H9 (cell line): ENCODE data around the gene ZC3H6. TPM values are rescaled to one million over a fixed set of nuclear protein-coding genes. Genes with fewer than 3 reads are reported as not detected.

ENCODE experiments used
- DNase-seq: peaks from one replicate; pipeline ENCODE4 v3.0.0-alpha.2; 2017
- H2AFZ ChIP-seq: one replicate; pipeline ENCODE4 v1.6.1; 2013; ENCODE audit warnings: mild to moderate bottlenecking, low read length, control low read depth, moderate library complexity
- H2AK5ac ChIP-seq: 2 replicates; pipeline ENCODE4 v1.6.1; 2013; ENCODE audit warnings: low read length, control low read depth, mixed read lengths; ENCODE audit not compliant: insufficient read length
- H2BK120ac ChIP-seq: one replicate; pipeline ENCODE4 v1.6.1; 2013; ENCODE audit warnings: low read depth, mild to moderate bottlenecking, low read length, control low read depth, inconsistent platforms; ENCODE audit not compliant: poor library complexity, severe bottlenecking
- H2BK12ac ChIP-seq: 2 replicates; pipeline ENCODE4 v1.6.1; 2013; ENCODE audit warnings: low read length, control low read depth, mixed read lengths, low read depth; ENCODE audit not compliant: insufficient read length
- H2BK15ac ChIP-seq: 2 replicates; pipeline ENCODE4 v1.6.1; 2013; ENCODE audit warnings: low read depth, low read length, control low read depth
- H2BK20ac ChIP-seq: one replicate; pipeline ENCODE4 v1.6.1; 2013; ENCODE audit warnings: low read depth, mild to moderate bottlenecking, low read length, control low read depth, inconsistent platforms; ENCODE audit not compliant: poor library complexity, severe bottlenecking
- H2BK5ac ChIP-seq: 2 replicates; pipeline ENCODE4 v1.6.1; 2013; ENCODE audit warnings: low read length, control low read depth, mixed read lengths; ENCODE audit not compliant: insufficient read length
- H3K14ac ChIP-seq: 2 replicates; pipeline ENCODE4 v1.6.1; 2013; ENCODE audit warnings: low read length, control low read depth; ENCODE audit not compliant: insufficient read depth
- H3K18ac ChIP-seq: 2 replicates; pipeline ENCODE4 v1.6.1; 2013; ENCODE audit warnings: low read depth, mild to moderate bottlenecking, mixed read lengths, low read length, control low read depth; ENCODE audit not compliant: insufficient read length
- H3K23ac ChIP-seq: 2 replicates; pipeline ENCODE4 v1.6.1; 2013; ENCODE audit warnings: low read length, control low read depth, mixed read lengths, low read depth; ENCODE audit not compliant: insufficient read length
- H3K23me2 ChIP-seq: 2 replicates; pipeline ENCODE4 v1.6.1; 2013; ENCODE audit warnings: low read depth, mild to moderate bottlenecking, mixed read lengths, low read length, control low read depth; ENCODE audit not compliant: insufficient read length, poor library complexity, severe bottlenecking
- H3K27ac ChIP-seq: 2 replicates; pipeline ENCODE4 v1.5.1; 2013; ENCODE audit warnings: low read length, control low read depth, mixed read lengths, low read depth; ENCODE audit not compliant: insufficient read length
- H3K27me3 ChIP-seq: 2 replicates; pipeline ENCODE4 v1.6.1; 2013; ENCODE audit warnings: low read length, control low read depth, inconsistent platforms; ENCODE audit not compliant: insufficient read depth
- H3K4ac ChIP-seq: 2 replicates; pipeline ENCODE4 v1.6.1; 2013; ENCODE audit warnings: low read depth, mild to moderate bottlenecking, control low read depth, inconsistent platforms, low read length, moderate library complexity
- H3K4me1 ChIP-seq: 2 replicates; pipeline ENCODE4 v1.6.1; 2013; ENCODE audit warnings: low read length, control low read depth, inconsistent platforms; ENCODE audit not compliant: insufficient read depth
- H3K4me2 ChIP-seq: 2 replicates; pipeline ENCODE4 v1.6.1; 2013; ENCODE audit warnings: low read length, control low read depth, mixed read lengths; ENCODE audit not compliant: insufficient read length, insufficient read depth
- H3K56ac ChIP-seq: 2 replicates; pipeline ENCODE4 v1.6.1; 2013; ENCODE audit warnings: low read depth, mild to moderate bottlenecking, mixed read lengths, low read length, control low read depth; ENCODE audit not compliant: insufficient read length
- H3K79me1 ChIP-seq: 2 replicates; pipeline ENCODE4 v1.6.1; 2013; ENCODE audit warnings: low read depth, mild to moderate bottlenecking, moderate library complexity, low read length, control low read depth, inconsistent platforms; ENCODE audit not compliant: insufficient read depth, poor library complexity, severe bottlenecking
- H3K79me2 ChIP-seq: 2 replicates; pipeline ENCODE4 v1.6.1; 2013; ENCODE audit warnings: low read length, control low read depth, inconsistent platforms; ENCODE audit not compliant: insufficient read depth
- H3K9ac ChIP-seq: 2 replicates; pipeline ENCODE4 v1.6.1; 2013; ENCODE audit warnings: low read length, control low read depth, mixed read lengths; ENCODE audit not compliant: insufficient read length; ENCODE audit errors: extremely low read depth
- H3K9me3 ChIP-seq: one replicate; pipeline ENCODE4 v1.6.1; 2013; ENCODE audit warnings: low read depth, low read length, inconsistent platforms; ENCODE audit not compliant: control insufficient read depth
- H3T11ph ChIP-seq: one replicate; pipeline ENCODE4 v1.6.1; 2013; ENCODE audit warnings: mild to moderate bottlenecking, low read length, control low read depth, inconsistent platforms
- H4K20me1 ChIP-seq: one replicate; pipeline ENCODE4 v1.6.1; 2013; ENCODE audit not compliant: control insufficient read depth, insufficient read length, insufficient read depth
- H4K5ac ChIP-seq: 2 replicates; pipeline ENCODE4 v1.6.1; 2013; ENCODE audit warnings: low read depth, mild to moderate bottlenecking, mixed read lengths, low read length, control low read depth; ENCODE audit not compliant: insufficient read length
- H4K8ac ChIP-seq: replicated peaks from 2 replicates; pipeline ENCODE4 v1.6.1; 2013; ENCODE audit warnings: low read length, control low read depth, mixed read lengths, low read depth; ENCODE audit not compliant: insufficient read length
- H4K91ac ChIP-seq: 2 replicates; pipeline ENCODE4 v1.6.1; 2013; ENCODE audit warnings: low read depth, mild to moderate bottlenecking, moderate library complexity, mixed read lengths, low read length, control low read depth; ENCODE audit not compliant: insufficient read length
- H3K27ac Mint-ChIP-seq, 3 experiments: 2 replicates in 2 of 3; 3 replicates in 1 of 3; pipeline ENCODE4 v1.8.0; 2020 to 2021; ENCODE audit warnings: mixed read lengths in 3 of 3, mild to moderate bottlenecking in 1 of 3, moderate library complexity in 1 of 3
- H3K27me3 Mint-ChIP-seq: 2 replicates; pipeline ENCODE4 v1.8.0; 2021; ENCODE audit warnings: low read depth, mild to moderate bottlenecking, moderate library complexity, mixed read lengths
- H3K36me3 Mint-ChIP-seq, 3 experiments: 2 replicates in 2 of 3; 3 replicates in 1 of 3; pipeline ENCODE4 v1.8.0; 2020 to 2021; ENCODE audit warnings: low read depth in 3 of 3, mixed read lengths in 3 of 3; ENCODE audit not compliant: insufficient read depth in 1 of 3
- H3K4me1 Mint-ChIP-seq, 2 experiments: 2 replicates each; pipeline ENCODE4 v1.8.0; 2020; ENCODE audit warnings: mixed read lengths in 2 of 2
- H3K4me3 Mint-ChIP-seq, 2 experiments: 2 replicates in 1 of 2; 3 replicates in 1 of 2; pipeline ENCODE4 v1.8.0; 2020 to 2021; ENCODE audit warnings: mild to moderate bottlenecking in 2 of 2, mixed read lengths in 2 of 2, moderate library complexity in 1 of 2
- H3K9me3 Mint-ChIP-seq, 2 experiments: 2 replicates in 1 of 2; 3 replicates in 1 of 2; pipeline ENCODE4 v1.8.0; 2020; ENCODE audit warnings: mild to moderate bottlenecking in 2 of 2, mixed read lengths in 2 of 2, moderate library complexity in 1 of 2
- CTCF ChIP-seq: fragments of 200-600 bp; sonication (generic); conservative IDR thresholded peaks from 3 replicates; pipeline ENCODE4 v1.8.0; 2021; ENCODE audit warnings: antibody characterized with exemption, mild to moderate bottlenecking
- WGBS: extraction: QIAGEN DNeasy Blood & Tissue Kit; methylation state at CpG from one replicate; pipeline ENCODE4 v1.1.7; 2013; ENCODE audit warnings: missing lambda C conversion rate, low lambda C conversion rate, mixed read lengths; ENCODE audit not compliant: insufficient read length; ENCODE audit errors: extremely low coverage; 5-methylcytosine and 5-hydroxymethylcytosine counted together
- total RNA-seq: library from RNA; stranded (reverse); gene quantifications from 2 replicates; pipeline ENCODE4 v1.2.1, GENCODE V29; 2021

ZC3H6 gene
- total RNA-seq, 1 experiment from 2014 or later, result 3.5 TPM

- H2BK5ac ChIP-seq, result no peak overlapping the region
- H3K79me1 ChIP-seq, result no peaks in the 10 kb centered on the region
- H3T11ph ChIP-seq, result no peak overlapping the region
- Mint-ChIP-seq H3K9me3 (peaks cover 6% of the 10 kb centered on the region in 2 experiments), H3K4me3 (no peak overlapping the region), H3K27me3 (peaks cover 3% of the 10 kb centered on the region; the same call in 1 of the 2 replicates), H3K36me3 (peaks cover 0 to 6% (median 6%) of the 10 kb centered on the region in 3 experiments; a peak in 4 of 7 replicates), H3K4me1 (peaks cover 14 to 22% of the 10 kb centered on the region in 2 experiments), H3K27ac (peak overlapping the region in 1 of 3 experiments; percentile 74; a peak in 1 of 7 replicates)
- H3K27me3 ChIP-seq, result no peaks in the 10 kb centered on the region
- H3K4me2 ChIP-seq, result no peak overlapping the region
- no peak overlapping the region for H2AFZ ChIP-seq
- no peak overlapping the region for H3K18ac ChIP-seq
- no peak overlapping the region for H4K8ac ChIP-seq
- no peak overlapping the region for H3K23ac ChIP-seq
- H2BK120ac ChIP-seq, result no peak overlapping the region
- no peak overlapping the region for H2BK12ac ChIP-seq
- H3K23me2 ChIP-seq, result peaks cover 3% of the 10 kb centered on the region
- no peak overlapping the region for H4K5ac ChIP-seq
- H3K27ac ChIP-seq, result no peak overlapping the region
- no peak overlapping the region for H3K14ac ChIP-seq
- no peak overlapping the region for H2BK15ac ChIP-seq
- DNase-seq, result no peak
- no peaks in the 10 kb centered on the region for H4K20me1 ChIP-seq
- no peak overlapping the region for H3K4ac ChIP-seq
- no peaks in the 10 kb centered on the region for H3K79me2 ChIP-seq
- peaks cover 4% of the 10 kb centered on the region; the same call in 1 of the 2 replicates for H3K4me1 ChIP-seq
- no peaks in the 10 kb centered on the region for H3K9me3 ChIP-seq
- H4K91ac ChIP-seq, result no peak overlapping the region
- H3K56ac ChIP-seq, result no peak overlapping the region
- H2BK20ac ChIP-seq, result no peak overlapping the region
- no peak overlapping the region for H2AK5ac ChIP-seq
- H3K9ac ChIP-seq, result no peak overlapping the region
- no CpG with 5 or more reads among the region's 4 CpGs for WGBS
- no peak for TF ChIP-seq CTCF
Measured at GRCh38 chr2:112257575-112257974, 17.8 kb upstream of the ZC3H6 start.
